ENCODE results near the gene PHLDB3. TPM values are rescaled to one million over a fixed set of nuclear protein-coding genes. Genes with fewer than 3 reads are reported as not detected.

The PHLDB3 gene
- total RNA-seq, 2 donors from 2014 or later: 43.5 to 54.5 TPM

Other genes starting within 250 kb of the PHLDB3 start
- gene PSG9, start 235.2 kb downstream of the PHLDB3 start, total RNA-seq: not detected
- 100 to 1,000 TPM in 1 of 2 donors, 10 to 100 TPM in 1; 77.6 to 248 TPM for gene CD177, start 151.1 kb downstream of the PHLDB3 start, total RNA-seq
- 10 to 100 TPM in 1 of 2 donors, not detected in 1; 26.0 TPM for gene TEX101, start 89.9 kb downstream of the PHLDB3 start, total RNA-seq
- gene LYPD3, start 39.1 kb downstream of the PHLDB3 start, total RNA-seq: 10 to 100 TPM in 1 of 2 donors, 1 to 10 TPM in 1; 9.8 to 27.6 TPM
- gene ETHE1, start 22.5 kb upstream of the PHLDB3 start, total RNA-seq: 100 to 1,000 TPM in 1 of 2 donors, 10 to 100 TPM in 1; 32.8 to 122 TPM
- gene ZNF575, start 28.4 kb upstream of the PHLDB3 start, total RNA-seq: 1 to 10 TPM in 1 of 2 donors, not detected in 1; 2.0 TPM
- gene XRCC1, start 70.8 kb upstream of the PHLDB3 start, total RNA-seq: 10 to 100 TPM; 25.8 to 52.5 TPM
- 1 to 10 TPM; 4.8 to 7.8 TPM for gene PINLYP, start 71.1 kb upstream of the PHLDB3 start, total RNA-seq
- 10 to 100 TPM; 28.3 to 30.4 TPM for gene IRGQ, start 91.4 kb upstream of the PHLDB3 start, total RNA-seq
- gene ZNF576, start 91.8 kb upstream of the PHLDB3 start, total RNA-seq: 10 to 100 TPM; 25.1 to 30.6 TPM
- gene SRRM5, start 107.3 kb upstream of the PHLDB3 start, total RNA-seq: under 1 TPM; 0.28 to 0.59 TPM
- 100 to 1,000 TPM in 1 of 2 donors, 10 to 100 TPM in 1; 51.7 to 108 TPM for gene ZNF428, start 114.9 kb upstream of the PHLDB3 start, total RNA-seq
- gene CADM4, start 135.1 kb upstream of the PHLDB3 start, total RNA-seq: 10 to 100 TPM; 21.1 to 49.4 TPM
- 10 to 100 TPM in 1 of 2 donors, 1 to 10 TPM in 1; 6.9 to 40.9 TPM for gene PLAUR, start 165.4 kb upstream of the PHLDB3 start, total RNA-seq
- gene IRGC, start 211.3 kb upstream of the PHLDB3 start, total RNA-seq: 10 to 100 TPM in 1 of 2 donors, not detected in 1; 15.7 TPM